GM08714 (cell line): ENCODE measurements around the gene UNC13C.
"Not testable (repeated sequence)": the region's sequence is repeated elsewhere in the genome, so short reads cannot be mapped to it uniquely, and the experiment has no call there.

Experiments
- H3K4me3 ChIP-seq: fragments of 200-500 bp; sonication (Bioruptor generic); 2 replicates; pipeline ENCODE4 v1.5.1; 2014; ENCODE audit warnings: mild to moderate bottlenecking, low read length, inconsistent platforms
- ZNF274 ChIP-seq: IDR thresholded peaks from 2 replicates; pipeline ENCODE4 v1.6.1; 2012; ENCODE audit warnings: mild to moderate bottlenecking, low read depth, low read length

Gene UNC13C

GRCh38 chr15:53978253-53978906, at the start of gene UNC13C:
UNC13C (plus strand) TSS chr15:53978441; CDS start chr15:54012904, 34,463 bp downstream.
- H3K4me3 ChIP-seq: peak within 1 kb of the TSS; percentile 15; the same call in 1 of the 2 replicates
- no peak for TF ChIP-seq ZNF274

GRCh38 chr15:53936137-53936536, 42.1 kb upstream of the UNC13C start:
- H3K4me3 ChIP-seq: no peak overlapping the region
- no peak for TF ChIP-seq ZNF274

GRCh38 chr15:53937632-53938031, 40.6 kb upstream of the UNC13C start:
- not testable (repeated sequence) for H3K4me3 ChIP-seq

- no peak for TF ChIP-seq ZNF274
- H3K4me3 ChIP-seq: no peak overlapping the region
Measured at GRCh38 chr15:53950572-53950971, 27.7 kb upstream of the UNC13C start.

- no peak overlapping the region for H3K4me3 ChIP-seq
- TF ChIP-seq ZNF274: no peak
Measured at GRCh38 chr15:53955396-53955795, 22.8 kb upstream of the UNC13C start.

GRCh38 chr15:53962646-53963561, 15.3 kb upstream of the UNC13C start:
- H3K4me3 ChIP-seq: no peak overlapping the region
- TF ChIP-seq ZNF274: no peak

GRCh38 chr15:53963801-53964200, 14.4 kb upstream of the UNC13C start:
- no peak for TF ChIP-seq ZNF274
- H3K4me3 ChIP-seq: no peak overlapping the region

GRCh38 chr15:53974121-53974520, 4.1 kb upstream of the UNC13C start:
- no peak for TF ChIP-seq ZNF274
- no peak overlapping the region for H3K4me3 ChIP-seq

- no peak overlapping the region for H3K4me3 ChIP-seq
- no peak for TF ChIP-seq ZNF274
Measured at GRCh38 chr15:53974813-53975212, 3.4 kb upstream of the UNC13C start.

GRCh38 chr15:53976844-53977392, 1.3 kb upstream of the UNC13C start:
- H3K4me3 ChIP-seq: no peak overlapping the region
- no peak for TF ChIP-seq ZNF274

GRCh38 chr15:53979051-53979788, 979 bp downstream of the UNC13C start:
- peak overlapping the region; percentile 15; the same call in 1 of the 2 replicates for H3K4me3 ChIP-seq
- no peak for TF ChIP-seq ZNF274

GRCh38 chr15:53980021-53980420, 1.8 kb downstream of the UNC13C start:
- H3K4me3 ChIP-seq: no peak overlapping the region; the same call in 1 of the 2 replicates
- TF ChIP-seq ZNF274: no peak

GRCh38 chr15:53982071-53982680, 3.9 kb downstream of the UNC13C start:
- TF ChIP-seq ZNF274: no peak
- H3K4me3 ChIP-seq: no peak overlapping the region

GRCh38 chr15:53982876-53983275, 4.6 kb downstream of the UNC13C start:
- TF ChIP-seq ZNF274: no peak
- no peak overlapping the region for H3K4me3 ChIP-seq
